DLD1 (cell line): ENCODE measurements around the gene F7.

Experiments used
- in situ Hi-C: cut with HindIII; loops from 2 replicates; pipeline ENCODE4 v1.10.0; 2017; ENCODE audit warnings: low sequenced_read_pairs

F7 gene

DNA sequence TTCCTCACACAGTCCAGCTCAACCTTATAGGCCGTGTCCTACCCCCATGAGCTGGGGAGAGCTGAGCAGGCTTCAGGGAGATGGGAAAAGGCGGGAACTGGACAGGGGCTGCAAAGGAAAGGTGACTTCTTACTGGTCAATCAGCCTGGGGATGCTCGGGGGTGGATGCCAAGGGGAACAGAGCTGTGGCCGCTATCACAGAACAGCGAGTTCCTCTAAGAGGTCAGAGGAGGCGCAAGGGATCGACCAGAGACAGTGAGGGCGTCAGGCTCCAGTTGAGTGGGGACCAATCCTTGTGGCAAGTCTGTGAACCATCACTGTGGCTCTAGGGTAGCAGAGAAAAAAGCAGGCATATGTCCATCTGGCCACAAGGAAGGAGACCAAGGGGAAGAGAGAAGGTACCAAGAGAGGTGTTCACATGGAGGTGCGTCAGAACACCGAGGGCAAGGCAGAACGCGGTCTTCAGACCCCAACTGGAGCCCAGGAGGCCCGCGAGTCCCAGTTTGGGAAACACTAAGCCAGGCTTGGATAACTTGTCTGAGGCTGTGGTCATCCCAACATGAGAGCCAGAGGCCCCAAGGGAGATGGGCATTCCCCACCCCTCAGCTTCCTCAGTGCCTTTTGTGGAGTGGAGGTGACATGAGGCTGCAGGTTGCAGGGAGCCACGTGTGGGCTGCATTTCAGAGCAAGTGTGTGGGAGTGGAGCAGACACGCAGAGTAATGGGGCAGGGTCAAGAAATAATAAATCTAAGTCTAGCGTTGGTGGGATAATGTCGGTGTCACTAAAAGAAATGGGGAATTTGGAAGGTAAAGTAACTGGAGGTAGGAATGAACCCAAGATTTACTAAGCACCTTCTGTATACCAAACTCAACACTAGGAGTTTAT lies 20.9 kb downstream of the F7 start:
- in situ Hi-C loops: no loop called here

DNA sequence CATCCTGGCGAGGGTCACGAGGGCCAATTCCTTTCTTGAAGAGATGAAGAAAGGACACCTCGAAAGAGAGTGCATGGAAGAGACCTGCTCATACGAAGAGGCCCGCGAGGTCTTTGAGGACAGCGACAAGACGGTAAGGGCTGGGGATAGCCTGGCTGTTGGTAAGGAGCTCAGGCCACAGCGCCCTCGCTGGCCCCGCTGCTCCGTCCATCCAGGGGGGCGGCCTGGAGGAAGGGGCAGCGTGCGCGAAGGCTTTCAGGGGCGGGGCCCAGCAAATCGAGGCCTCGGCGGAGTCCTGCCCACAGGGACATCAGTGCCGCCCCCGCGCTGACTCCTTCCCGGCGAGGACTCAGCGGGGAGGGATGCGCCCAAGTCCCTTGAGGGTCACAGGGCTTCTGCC lies 23.9 kb downstream of the F7 start:
- in situ Hi-C loops: no loop called here

DNA sequence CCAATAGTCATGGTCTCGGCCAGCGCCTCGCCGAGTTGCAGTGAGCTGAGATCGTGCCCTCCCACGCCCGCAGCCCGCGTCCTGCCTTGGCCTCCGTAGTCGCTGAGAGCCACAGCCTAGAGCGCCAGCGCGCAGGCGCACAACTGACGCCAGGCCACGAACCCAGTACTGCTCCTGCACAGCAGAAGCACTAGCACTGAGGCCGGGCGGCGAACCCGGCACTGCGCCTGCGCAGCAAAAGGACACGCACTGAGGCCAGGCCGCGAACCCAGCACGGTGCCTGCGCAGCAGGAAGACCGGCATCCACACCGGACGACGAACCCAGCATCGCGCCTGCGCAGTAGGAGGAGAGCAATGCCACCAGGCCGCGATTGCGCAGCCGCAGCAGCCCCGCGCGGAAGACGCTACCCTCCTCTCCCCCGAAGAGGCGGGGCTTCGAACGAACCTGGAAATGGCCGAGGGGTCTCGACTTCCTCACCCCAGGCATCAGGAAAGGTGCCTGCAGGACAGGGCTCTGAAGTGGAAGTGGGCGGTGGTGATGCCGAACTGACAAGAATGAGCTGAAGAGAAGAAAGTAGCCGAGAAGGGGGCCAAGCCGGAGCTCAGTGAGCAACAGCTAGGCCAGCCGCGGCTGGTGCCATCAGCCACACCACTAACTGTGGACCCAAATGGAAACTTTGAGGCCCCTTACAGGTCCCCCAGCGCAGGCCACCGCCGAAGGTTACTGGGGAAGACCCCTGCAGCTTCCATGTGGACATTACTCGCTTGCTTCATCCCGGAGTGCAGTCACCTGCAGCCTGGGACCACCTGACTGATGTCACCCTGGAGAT lies 24.5 kb downstream of the F7 start:
- in situ Hi-C loops: loop anchor here (10.0 kb wide), 1 partner anchor 45 kb away; no protein-coding TSS in a partner anchor

DNA sequence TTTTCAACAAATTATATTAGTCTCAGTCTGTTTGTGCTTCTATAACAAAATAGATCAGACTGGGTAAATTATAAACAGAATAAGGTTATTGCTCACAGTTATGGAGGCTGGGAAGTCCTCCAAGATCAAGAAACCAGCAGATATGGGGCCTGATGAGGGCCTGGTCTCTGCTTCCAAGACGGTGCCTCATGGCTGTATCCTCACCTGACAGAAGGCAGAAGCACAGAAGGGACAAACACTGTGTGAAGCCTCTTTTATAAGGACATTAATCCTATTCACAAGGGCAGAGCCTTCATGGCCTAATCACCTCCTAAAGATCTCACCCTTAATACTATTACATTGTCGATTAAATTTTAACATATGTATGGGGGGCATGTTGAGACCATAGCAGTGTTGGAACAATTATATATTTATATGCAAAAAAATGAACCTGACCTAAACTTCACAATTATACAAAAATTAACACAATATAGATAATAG lies 29.7 kb downstream of the F7 start:
- in situ Hi-C loops: loop anchor here (10.0 kb wide), 1 partner anchor 51 kb away; no protein-coding TSS in a partner anchor

DNA sequence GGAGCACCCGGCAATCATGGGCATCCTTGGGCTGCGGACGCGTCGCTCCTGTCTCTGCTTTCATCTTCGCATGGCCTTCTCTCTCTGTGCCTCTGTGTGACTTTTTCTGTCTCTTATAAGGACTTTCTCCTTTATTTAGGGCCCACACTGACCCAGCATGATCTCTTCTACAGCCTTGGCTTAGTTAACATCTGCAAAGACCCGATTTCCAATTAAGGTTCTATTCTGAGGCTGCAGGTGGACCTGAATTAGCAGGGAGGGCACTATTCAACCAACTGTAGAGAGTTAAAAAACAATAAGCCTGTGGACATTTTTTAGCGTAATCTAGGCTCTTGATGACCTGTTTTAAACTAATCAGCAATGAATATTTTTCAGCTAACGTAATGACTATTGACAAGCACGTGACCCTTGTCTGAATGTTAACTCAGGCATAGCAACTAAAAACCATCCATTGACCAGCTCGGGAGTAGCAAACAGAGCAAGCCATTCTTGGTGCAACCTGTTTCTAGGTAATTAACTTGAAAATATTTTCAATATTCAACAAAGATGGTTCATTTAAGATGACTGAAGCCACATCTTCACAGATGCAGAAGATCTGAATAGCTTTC lies 32.2 kb downstream of the F7 start:
- in situ Hi-C loops: loop anchor here (10.0 kb wide), 1 partner anchor 53 kb away; no protein-coding TSS in a partner anchor

DNA sequence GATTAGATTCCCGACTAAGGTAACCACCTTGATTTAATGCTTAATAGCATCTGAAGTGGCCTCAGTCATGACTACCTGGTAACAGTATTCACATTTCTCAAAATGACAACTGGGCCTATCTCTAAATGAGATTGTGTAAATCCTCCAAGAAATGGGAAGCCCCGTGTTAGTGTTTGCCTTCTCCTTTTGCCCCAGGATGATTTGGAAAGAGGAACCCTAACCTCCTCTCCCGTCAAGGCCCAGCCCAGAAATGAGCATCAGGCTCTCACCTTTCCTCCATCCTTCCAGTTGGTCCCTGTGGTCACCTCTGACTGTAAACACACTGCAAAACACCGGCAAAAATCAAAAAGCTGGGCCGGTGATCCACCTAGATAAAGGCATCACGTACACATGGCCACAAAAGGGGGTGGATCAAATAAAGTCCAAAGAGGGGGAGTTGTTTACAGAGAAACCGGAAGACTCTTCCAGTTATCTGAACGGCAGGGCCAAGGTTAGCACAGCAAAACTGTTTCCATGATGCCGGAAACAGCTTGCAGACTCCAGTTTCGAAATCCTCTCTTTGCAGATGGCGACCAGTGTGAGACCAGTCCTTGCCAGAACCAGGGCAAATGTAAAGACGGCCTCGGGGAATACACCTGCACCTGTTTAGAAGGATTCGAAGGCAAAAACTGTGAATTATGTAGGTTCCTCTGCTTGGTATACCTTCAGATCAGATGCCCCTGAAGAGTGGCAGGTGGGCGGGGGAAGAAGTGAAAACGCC lies 33.4 kb downstream of the F7 start:
- in situ Hi-C loops: loop anchor here (10.0 kb wide), 1 partner anchor 54 kb away; no protein-coding TSS in a partner anchor

DNA sequence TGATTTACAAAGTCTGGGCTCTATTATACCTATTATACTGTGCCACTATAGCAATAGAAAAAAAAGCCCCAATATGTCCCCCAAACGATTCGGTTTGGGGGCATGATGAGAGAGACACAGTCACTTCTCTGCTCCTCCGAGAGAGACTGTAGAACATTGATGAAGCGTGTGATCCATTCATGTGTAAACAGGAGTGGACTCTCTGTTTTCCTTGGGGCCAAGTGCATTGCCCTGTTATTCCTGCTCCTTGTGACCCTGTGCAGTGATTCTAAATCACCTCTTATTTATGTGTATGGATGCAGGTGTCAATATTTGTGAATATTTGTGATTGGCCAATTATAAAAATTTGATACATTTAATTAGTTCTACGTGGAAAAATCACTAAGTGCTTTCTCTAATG lies 34.0 kb downstream of the F7 start:
- in situ Hi-C loops: loop anchor here (10.0 kb wide), 1 partner anchor 55 kb away; no protein-coding TSS in a partner anchor

DNA sequence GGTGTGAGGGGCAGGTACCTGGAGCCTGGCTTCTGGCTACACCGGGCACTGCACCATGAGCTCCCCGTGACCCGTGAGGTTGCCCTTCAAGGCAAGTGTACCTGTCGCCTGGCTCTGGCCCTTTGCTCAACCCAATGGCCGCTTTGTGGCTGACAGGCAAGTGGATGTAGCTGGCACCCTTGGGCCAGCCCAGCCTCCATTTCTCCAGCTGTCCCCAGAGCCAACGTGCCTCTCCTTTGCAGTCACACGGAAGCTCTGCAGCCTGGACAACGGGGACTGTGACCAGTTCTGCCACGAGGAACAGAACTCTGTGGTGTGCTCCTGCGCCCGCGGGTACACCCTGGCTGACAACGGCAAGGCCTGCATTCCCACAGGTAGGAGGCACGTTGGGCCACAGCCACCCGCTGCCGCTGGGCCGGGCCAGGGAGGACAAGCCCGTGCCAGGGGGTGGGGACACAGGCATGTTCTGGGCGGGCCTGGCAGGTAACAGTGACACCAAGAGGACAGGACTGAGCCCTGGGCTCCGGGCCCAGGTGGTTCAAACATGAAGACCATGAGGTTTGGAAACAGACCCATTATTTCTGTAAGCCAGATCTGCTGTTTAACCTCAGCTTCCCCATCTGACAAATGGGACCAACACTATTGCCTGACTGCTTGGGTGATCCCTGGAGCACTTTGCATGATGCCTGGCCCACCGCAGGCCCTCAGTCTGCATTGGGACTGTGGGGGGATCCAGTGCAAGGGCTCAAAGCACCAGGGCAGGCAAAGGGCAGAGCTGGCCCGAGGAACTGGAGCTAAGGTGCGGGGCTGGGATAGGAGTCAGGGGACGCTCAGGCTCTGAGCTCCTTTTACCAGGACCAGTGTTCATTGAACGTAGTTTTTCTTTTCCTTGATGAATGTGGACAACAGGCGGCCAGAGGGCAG lies 35.3 kb downstream of the F7 start:
- in situ Hi-C loops: no loop called here

DNA sequence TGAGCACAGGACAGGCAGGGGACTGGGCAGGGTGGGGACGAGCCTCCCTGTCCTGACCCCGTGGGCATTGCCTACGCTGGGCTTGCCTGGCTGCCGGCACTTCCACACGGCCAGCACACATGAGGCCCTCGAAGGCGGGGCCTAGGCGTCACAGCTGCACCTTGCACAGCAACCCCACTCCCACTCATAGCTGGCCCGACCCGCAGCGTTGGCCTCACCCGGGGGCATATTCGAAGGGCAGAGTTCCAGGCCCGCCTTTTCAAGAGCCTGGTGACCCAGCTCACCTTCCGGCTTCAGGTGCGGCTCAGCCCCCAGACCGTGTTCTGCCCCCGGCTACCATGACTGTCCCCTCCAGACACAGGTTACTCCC lies 36.0 kb downstream of the F7 start:
- in situ Hi-C loops: no loop called here

DNA sequence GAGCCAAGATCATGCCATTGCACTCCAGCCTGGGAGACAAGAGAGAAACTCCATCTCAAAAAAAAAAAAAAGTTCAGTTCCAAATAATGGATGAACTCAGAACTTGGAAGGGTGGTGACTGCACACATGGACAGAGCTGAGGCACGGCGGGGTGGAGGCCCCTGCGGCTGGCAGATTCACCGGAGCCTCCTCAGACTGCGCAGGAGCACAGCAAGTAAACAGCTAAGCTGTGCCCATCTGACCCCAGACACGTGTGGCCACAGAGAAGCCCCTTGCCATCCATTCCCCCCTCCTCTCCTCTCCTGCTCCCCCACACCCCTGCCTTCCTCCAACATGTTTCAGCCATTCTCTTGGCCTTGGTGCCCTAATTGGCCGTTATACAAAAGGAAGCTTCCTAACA lies 37.3 kb downstream of the F7 start:
- in situ Hi-C loops: no loop called here

DNA sequence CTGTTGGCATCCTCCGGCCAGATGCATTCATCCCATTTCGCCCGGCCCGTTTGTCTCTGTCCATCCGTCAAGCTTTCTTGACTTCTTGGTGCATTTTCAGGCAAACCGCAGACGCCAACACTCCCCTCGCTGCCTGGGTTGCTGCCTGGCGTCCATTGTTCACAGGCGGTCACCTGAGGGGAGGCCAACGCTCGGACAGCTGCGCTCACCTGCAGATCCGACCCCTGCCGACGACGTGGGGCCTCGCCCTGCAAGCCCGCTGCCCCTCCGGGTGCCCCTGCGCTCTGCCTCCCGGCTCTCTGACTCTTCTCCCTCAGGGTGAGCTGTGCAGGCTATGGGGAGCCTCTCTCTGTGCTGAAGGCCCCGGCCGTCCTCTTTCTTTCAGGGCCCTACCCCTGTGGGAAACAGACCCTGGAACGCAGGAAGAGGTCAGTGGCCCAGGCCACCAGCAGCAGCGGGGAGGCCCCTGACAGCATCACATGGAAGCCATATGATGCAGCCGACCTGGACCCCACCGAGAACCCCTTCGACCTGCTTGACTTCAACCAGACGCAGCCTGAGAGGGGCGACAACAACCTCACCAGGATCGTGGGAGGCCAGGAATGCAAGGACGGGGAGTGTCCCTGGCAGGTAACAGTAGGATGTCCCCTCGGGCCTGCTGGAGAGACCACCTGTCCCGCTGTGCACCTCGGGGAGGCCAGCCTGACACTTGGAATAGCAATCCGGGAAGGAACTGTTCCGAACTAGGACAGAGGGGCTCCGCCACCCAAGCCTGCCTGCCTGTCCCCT lies 38.1 kb downstream of the F7 start:
- in situ Hi-C loops: no loop called here

DNA sequence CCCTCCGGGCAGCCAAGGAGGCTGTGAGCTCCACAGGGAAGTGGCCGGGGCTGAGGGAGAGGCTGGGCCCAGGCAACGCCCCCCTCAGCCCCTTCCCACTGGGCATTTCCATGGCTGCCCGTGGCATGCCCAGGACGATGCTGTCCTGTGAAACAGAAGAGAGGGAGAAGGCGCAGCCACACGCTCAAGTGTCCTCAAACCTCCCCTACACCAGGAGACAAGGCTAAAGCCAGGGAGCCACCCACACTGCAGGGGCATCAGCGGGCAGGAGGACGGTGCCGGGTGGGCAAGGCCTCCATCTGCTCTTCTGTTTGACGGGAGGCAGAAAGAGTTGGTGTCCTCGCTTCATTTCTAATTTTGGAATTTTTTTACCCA lies 38.7 kb downstream of the F7 start:
- in situ Hi-C loops: no loop called here

DNA sequence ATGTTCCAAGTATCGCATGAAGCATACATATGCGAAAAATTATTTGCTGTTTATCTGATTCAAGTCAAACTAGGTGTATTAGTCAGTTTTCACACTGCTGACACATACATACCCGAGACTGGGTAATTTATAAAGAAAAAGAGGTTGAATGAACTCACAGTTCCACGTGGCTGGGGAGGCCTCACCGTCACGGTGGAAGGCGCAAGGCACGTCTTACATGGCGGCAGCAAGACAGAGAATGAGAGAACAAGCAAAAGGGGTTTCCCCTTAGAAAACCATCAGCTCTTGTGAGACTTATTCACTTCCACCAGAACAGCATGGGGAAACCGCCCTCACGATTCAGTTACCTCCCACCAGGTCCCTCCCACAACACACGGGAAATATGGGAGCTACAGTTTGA lies 39.9 kb downstream of the F7 start:
- in situ Hi-C loops: no loop called here

DNA sequence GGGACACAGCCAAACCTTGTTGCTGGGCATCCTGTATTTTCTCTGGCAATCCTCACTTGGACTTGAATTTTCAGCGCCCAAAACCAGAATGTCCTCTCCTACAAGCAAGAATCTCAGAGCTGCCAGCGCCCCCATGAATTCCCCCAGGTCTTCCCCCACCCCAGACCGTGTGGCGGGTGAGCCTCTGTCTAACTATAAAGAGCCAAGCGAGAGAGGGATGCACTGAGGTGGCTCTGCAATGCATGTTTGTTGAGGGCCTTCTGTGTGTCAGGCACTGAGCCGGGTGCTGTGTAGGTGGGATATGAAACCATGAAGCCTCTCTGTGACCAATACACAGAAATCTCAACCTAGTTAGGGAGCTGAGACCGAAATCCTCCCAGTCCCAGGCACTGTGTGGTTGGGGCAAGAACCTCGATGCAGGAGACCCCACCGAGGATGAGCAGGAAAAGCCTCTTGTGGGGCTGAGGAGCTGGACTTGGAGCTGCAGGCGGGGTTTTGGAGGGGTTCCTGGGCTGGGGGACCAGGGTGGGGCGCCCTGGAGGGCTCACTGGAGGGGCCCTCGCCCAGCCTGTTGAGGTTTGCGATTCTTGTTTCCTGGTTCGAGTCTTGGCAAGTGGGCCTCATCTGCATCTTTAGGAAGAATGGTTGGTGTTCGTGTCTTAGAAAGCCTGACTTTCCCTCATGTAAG lies 40.5 kb downstream of the F7 start:
- in situ Hi-C loops: no loop called here

DNA sequence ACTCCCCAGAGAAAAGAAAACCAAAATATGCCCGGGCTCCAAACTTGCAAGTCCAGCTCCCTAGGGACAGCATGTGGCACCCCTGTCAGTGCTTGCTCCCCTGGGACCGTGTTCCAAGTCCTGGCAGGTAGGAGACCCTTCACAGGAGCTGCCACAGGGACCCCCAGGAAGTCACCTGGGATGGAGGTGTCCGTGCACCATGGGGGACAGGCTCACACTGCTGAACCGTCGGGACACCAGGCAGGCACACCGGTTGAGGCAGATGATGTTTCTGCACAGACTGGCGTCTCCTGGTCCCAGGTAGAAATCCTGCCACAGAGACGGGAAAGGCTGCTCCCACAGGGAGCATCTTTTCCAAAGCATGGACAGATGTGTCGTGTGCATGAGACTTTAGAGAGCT lies 41.2 kb downstream of the F7 start:
- in situ Hi-C loops: no loop called here

DNA sequence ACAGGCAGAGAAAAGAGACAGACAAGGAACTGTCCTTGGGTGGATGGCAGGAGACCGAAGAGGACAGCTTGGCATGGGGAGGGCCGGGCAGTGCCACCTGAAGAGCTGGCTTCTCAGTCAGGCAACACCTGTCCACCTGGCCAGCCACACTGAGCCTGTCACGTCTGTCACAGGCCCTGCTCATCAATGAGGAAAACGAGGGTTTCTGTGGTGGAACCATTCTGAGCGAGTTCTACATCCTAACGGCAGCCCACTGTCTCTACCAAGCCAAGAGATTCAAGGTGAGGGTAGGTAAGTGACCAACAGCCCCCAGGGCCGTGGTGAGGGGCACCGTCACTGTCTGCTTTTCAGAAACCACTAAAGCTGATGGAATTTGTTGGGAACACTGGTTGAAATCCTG lies 41.6 kb downstream of the F7 start:
- in situ Hi-C loops: no loop called here

DNA sequence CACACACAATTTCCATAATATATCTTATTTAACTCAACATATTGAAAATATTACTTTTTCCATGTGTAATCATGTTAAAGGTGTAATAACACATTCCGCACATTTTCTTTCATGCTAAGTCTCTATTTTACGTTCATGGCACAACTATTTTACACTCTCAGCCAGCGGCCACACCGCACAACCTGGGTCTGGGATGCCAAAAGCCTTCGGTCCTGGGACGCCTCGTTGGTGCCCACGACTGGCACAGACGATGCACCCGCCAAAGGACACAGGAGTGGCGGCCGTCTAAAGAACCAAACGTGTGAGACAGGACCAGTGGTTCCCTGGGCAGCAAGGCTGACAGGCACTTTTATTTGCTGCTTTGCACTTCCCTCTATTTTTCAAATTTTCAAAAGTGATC lies 42.8 kb downstream of the F7 start:
- in situ Hi-C loops: no loop called here

DNA sequence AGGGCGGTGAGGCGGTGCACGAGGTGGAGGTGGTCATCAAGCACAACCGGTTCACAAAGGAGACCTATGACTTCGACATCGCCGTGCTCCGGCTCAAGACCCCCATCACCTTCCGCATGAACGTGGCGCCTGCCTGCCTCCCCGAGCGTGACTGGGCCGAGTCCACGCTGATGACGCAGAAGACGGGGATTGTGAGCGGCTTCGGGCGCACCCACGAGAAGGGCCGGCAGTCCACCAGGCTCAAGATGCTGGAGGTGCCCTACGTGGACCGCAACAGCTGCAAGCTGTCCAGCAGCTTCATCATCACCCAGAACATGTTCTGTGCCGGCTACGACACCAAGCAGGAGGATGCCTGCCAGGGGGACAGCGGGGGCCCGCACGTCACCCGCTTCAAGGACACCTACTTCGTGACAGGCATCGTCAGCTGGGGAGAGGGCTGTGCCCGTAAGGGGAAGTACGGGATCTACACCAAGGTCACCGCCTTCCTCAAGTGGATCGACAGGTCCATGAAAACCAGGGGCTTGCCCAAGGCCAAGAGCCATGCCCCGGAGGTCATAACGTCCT lies 43.4 kb downstream of the F7 start:
- in situ Hi-C loops: no loop called here
